IMR-90 (cell line): ENCODE data around the gene ERBB4. TPM values are rescaled to one million over a fixed set of nuclear protein-coding genes. Genes with fewer than 3 reads are reported as not detected.

Source experiments
- ATAC-seq: fragments of 200-7000 bp; cut with Tn5 transposase; 2 replicates; pipeline ENCODE4 v1.9.1; 2020; ENCODE audit warnings: low read depth, mild to moderate bottlenecking, moderate library complexity
- BruUV-seq: library from RNA; stranded (reverse); fragments of 400-500 nt; replicated peaks from 2 replicates; lab custom pipeline; 2021; lab: Mats Ljungman, UMichigan
- CTCF ChIA-PET: fragments of 300-600 bp; formaldehyde crosslinking; extraction: SDS; loops from one replicate; lab custom pipeline; 2021; ENCODE audit warnings: antibody characterized with exemption; lab: Yijun Ruan, JAX
- POLR2A ChIA-PET: fragments of 300-600 bp; sonication (Branson Sonifier 250); formaldehyde crosslinking; loops from one replicate; lab custom pipeline; 2022; ENCODE audit warnings: antibody characterized with exemption; ENCODE audit not compliant: unreplicated experiment; lab: Charles Lee
- DNase-seq: peaks from one replicate; pipeline ENCODE4 v3.0.0; 2013
- H2AFZ ChIP-seq: replicated peaks from 2 replicates; pipeline ENCODE3; 2013; ENCODE audit warnings: low read length, mild to moderate bottlenecking; ENCODE audit not compliant: poor library complexity
- H2AK5ac ChIP-seq: 2 replicates; pipeline ENCODE4 v1.6.1; 2013; ENCODE audit warnings: low read depth, low read length, inconsistent platforms
- H2AK9ac ChIP-seq: replicated peaks from 2 replicates; pipeline ENCODE3; 2013; ENCODE audit warnings: mild to moderate bottlenecking, low read depth, low read length, moderate library complexity; ENCODE audit not compliant: poor library complexity
- H2BK120ac ChIP-seq: 2 replicates; pipeline ENCODE4 v1.6.1; 2013; ENCODE audit warnings: low read depth, low read length, inconsistent platforms
- H2BK15ac ChIP-seq: 3 replicates; pipeline ENCODE4 v1.6.1; 2013; ENCODE audit warnings: low read depth, low read length, inconsistent platforms
- H2BK20ac ChIP-seq: 2 replicates; pipeline ENCODE4 v1.6.1; 2013; ENCODE audit warnings: low read depth, mild to moderate bottlenecking, inconsistent platforms, low read length, moderate library complexity
- H2BK5ac ChIP-seq: 2 replicates; pipeline ENCODE4 v1.6.1; 2013; ENCODE audit warnings: mild to moderate bottlenecking, low read depth, low read length, inconsistent platforms; ENCODE audit not compliant: poor library complexity, severe bottlenecking
- H3K14ac ChIP-seq: replicated peaks from 2 replicates; pipeline ENCODE4 v1.6.1; 2013; ENCODE audit warnings: low read depth, low read length, inconsistent platforms
- H3K18ac ChIP-seq: 2 replicates; pipeline ENCODE4 v1.6.1; 2013; ENCODE audit warnings: low read depth, low read length, control low read depth
- H3K23ac ChIP-seq: 2 replicates; pipeline ENCODE4 v1.6.1; 2013; ENCODE audit warnings: low read depth, low read length, inconsistent platforms
- H3K27ac ChIP-seq: 2 replicates; pipeline ENCODE4 v1.5.1; 2013; ENCODE audit warnings: mild to moderate bottlenecking, control low read depth, low read length; ENCODE audit not compliant: insufficient read depth
- H3K27me3 ChIP-seq: 2 replicates; pipeline ENCODE4 v1.6.1; 2013; ENCODE audit warnings: low read length; ENCODE audit not compliant: control insufficient read depth, insufficient read depth
- H3K36me3 ChIP-seq: 2 replicates; pipeline ENCODE4 v1.6.1; 2013; ENCODE audit warnings: low read length, mixed read lengths; ENCODE audit not compliant: control insufficient read depth, insufficient read depth
- H3K4ac ChIP-seq: 2 replicates; pipeline ENCODE4 v1.6.1; 2013; ENCODE audit warnings: low read depth, low read length, inconsistent platforms
- H3K4me1 ChIP-seq: 2 replicates; pipeline ENCODE4 v1.6.1; 2013; ENCODE audit warnings: low read length, mixed read lengths; ENCODE audit not compliant: control insufficient read depth, insufficient read depth
- H3K4me2 ChIP-seq: 2 replicates; pipeline ENCODE4 v1.6.1; 2013; ENCODE audit warnings: low read depth, mild to moderate bottlenecking, control low read depth, low read length, moderate library complexity
- H3K4me3 ChIP-seq: 2 replicates; pipeline ENCODE4 v1.5.1; 2013; ENCODE audit warnings: low read depth, mild to moderate bottlenecking, control low read depth, low read length, moderate library complexity; ENCODE audit not compliant: insufficient read depth
- H3K56ac ChIP-seq: 2 replicates; pipeline ENCODE4 v1.6.1; 2013; ENCODE audit warnings: low read length, inconsistent platforms; ENCODE audit not compliant: insufficient read depth; ENCODE audit errors: extremely low read depth
- H3K79me1 ChIP-seq, 2 experiments: 2 replicates each; pipeline ENCODE4 v1.6.1; 2013; ENCODE audit warnings: low read length in 2 of 2, inconsistent platforms in 1 of 2, low read depth in 1 of 2
- H3K9ac ChIP-seq: 2 replicates; pipeline ENCODE4 v1.6.1; 2013; ENCODE audit warnings: low read depth, low read length, control low read depth
- H3K9me1 ChIP-seq: 2 replicates; pipeline ENCODE4 v1.6.1; 2013; ENCODE audit warnings: low read length, inconsistent platforms; ENCODE audit not compliant: insufficient read depth
- H3K9me3 ChIP-seq: 2 replicates; pipeline ENCODE4 v1.6.1; 2013; ENCODE audit warnings: low read length; ENCODE audit not compliant: control insufficient read depth, insufficient read depth
- H4K20me1 ChIP-seq: 2 replicates; pipeline ENCODE4 v1.6.1; 2013; ENCODE audit warnings: low read length, inconsistent platforms; ENCODE audit not compliant: insufficient read depth
- H4K5ac ChIP-seq: 2 replicates; pipeline ENCODE4 v1.6.1; 2013; ENCODE audit warnings: mild to moderate bottlenecking, low read depth, low read length, control low read depth
- H4K8ac ChIP-seq, 2 experiments: 2 replicates each; pipeline ENCODE4 v1.6.1; 2013; ENCODE audit warnings: low read depth in 2 of 2, low read length in 2 of 2, control low read depth in 1 of 2, inconsistent platforms in 1 of 2
- H4K91ac ChIP-seq: 2 replicates; pipeline ENCODE4 v1.6.1; 2013; ENCODE audit warnings: low read depth, low read length, inconsistent platforms; ENCODE audit not compliant: insufficient read depth
- BHLHE40 ChIP-seq: fragments of 150-350 bp; IDR thresholded peaks from 2 replicates; pipeline ENCODE4 v1.6.1; 2016; ENCODE audit warnings: mild to moderate bottlenecking, low read depth, low read length
- CEBPB ChIP-seq: IDR thresholded peaks from 2 replicates; pipeline ENCODE4 v1.6.1; 2012; ENCODE audit warnings: low read depth, low read length, improper control_type of control experiment
- CHD1 ChIP-seq: IDR thresholded peaks from 2 replicates; pipeline ENCODE4 v1.6.1; 2012; ENCODE audit warnings: low read depth, low read length, improper control_type of control experiment
- FOS ChIP-seq: fragments of 150-350 bp; IDR thresholded peaks from 2 replicates; pipeline ENCODE4 v1.6.1; 2016; ENCODE audit warnings: low read depth, low read length
- MAFK ChIP-seq: IDR thresholded peaks from 2 replicates; pipeline ENCODE4 v1.6.1; 2012; ENCODE audit warnings: low read depth, low read length, improper control_type of control experiment
- MAZ ChIP-seq: IDR thresholded peaks from 2 replicates; pipeline ENCODE4 v1.6.1; 2012; ENCODE audit warnings: low read depth, mild to moderate bottlenecking, low read length, improper control_type of control experiment, moderate library complexity, borderline replicate concordance
- MXI1 ChIP-seq: IDR thresholded peaks from 2 replicates; pipeline ENCODE4 v1.6.1; 2012; ENCODE audit warnings: low read depth, mild to moderate bottlenecking, low read length, moderate library complexity, borderline replicate concordance
- NFE2L2 ChIP-seq: fragments of 150-350 bp; IDR thresholded peaks from 2 replicates; pipeline ENCODE4 v1.6.1; 2016; ENCODE audit warnings: low read depth, mild to moderate bottlenecking, low read length
- POLR2A ChIP-seq: IDR thresholded peaks from 2 replicates; pipeline ENCODE4 v1.6.1; 2012; ENCODE audit warnings: mild to moderate bottlenecking, low read depth, low read length
- RAD21 ChIP-seq: IDR thresholded peaks from 2 replicates; pipeline ENCODE4 v1.6.1; 2012; ENCODE audit warnings: low read length, improper control_type of control experiment
- RCOR1 ChIP-seq: IDR thresholded peaks from 2 replicates; pipeline ENCODE4 v1.6.1; 2012; ENCODE audit warnings: mild to moderate bottlenecking, low read length, improper control_type of control experiment; ENCODE audit not compliant: insufficient replicate concordance
- RFX5 ChIP-seq: IDR thresholded peaks from 2 replicates; pipeline ENCODE4 v1.8.0; 2012; ENCODE audit warnings: low read depth, mild to moderate bottlenecking, low read length, moderate library complexity
- SMC3 ChIP-seq: fragments of 150-350 bp; IDR thresholded peaks from 2 replicates; pipeline ENCODE4 v1.6.1; 2016; ENCODE audit warnings: low read depth, mild to moderate bottlenecking, antibody characterized with exemption, low read length, moderate library complexity
- WGBS, 2 experiments: methylation state at CpG; one replicate each; pipeline versions ENCODE4 v1.1.5 to v1.1.7; 2013; ENCODE audit warnings: missing lambda C conversion rate in 2 of 2; ENCODE audit not compliant: insufficient read length in 1 of 2; ENCODE audit errors: extremely low coverage in 2 of 2; 5-methylcytosine and 5-hydroxymethylcytosine counted together
- dilution Hi-C: fragments of 300-500 bp; cut with HindIII; formaldehyde crosslinking; loops from one replicate; pipeline ENCODE4 v1.14.3; 2018; ENCODE audit warnings: low sequenced_read_pairs; ENCODE audit not compliant: unreplicated experiment
- in situ Hi-C: fragments of 300-500 bp; cut with MboI; formaldehyde crosslinking; loops from 3 replicates; pipeline ENCODE4 v1.14.3; 2019; ENCODE audit warnings: low sequenced_read_pairs, inconsistent platforms, mixed read lengths
- intact Hi-C: fragments of 100-400 bp; cut with micrococcal nuclease; formaldehyde crosslinking; loops from 2 replicates; pipeline ENCODE4 v1.10.0; 2022
- polyA plus RNA-seq, 3 experiments: library from polyadenylated mRNA; depleted of rRNA; stranded (reverse); fragments of >200 nt; gene quantifications; 2 replicates each; pipeline ENCODE4 v1.2.3, GENCODE V29; 2012; ENCODE audit warnings: low replicate concordance in 1 of 3
- total RNA-seq: library from RNA; depleted of rRNA; stranded (reverse); fragments of >200 nt; gene quantifications from 2 replicates; pipeline ENCODE4 v1.2.3, GENCODE V29; 2012
- TF ChIP-seq, protein P1 (sequence below): fragments of 150-350 bp; IDR thresholded peaks from 2 replicates; pipeline ENCODE4 v1.6.1; 2017; ENCODE audit warnings: mild to moderate bottlenecking, antibody characterized with exemption, low read length, low read depth
- TF ChIP-seq, protein P2 (sequence below): fragments of 150-350 bp; IDR thresholded peaks from 2 replicates; pipeline ENCODE4 v1.6.1; 2016; ENCODE audit warnings: low read depth, mild to moderate bottlenecking, low read length, moderate library complexity, borderline replicate concordance

Gene ERBB4
- total and polyA plus RNA-seq, 2 of the 4 experiments (the other 2 are of a cell fraction), result not detected

DNA sequence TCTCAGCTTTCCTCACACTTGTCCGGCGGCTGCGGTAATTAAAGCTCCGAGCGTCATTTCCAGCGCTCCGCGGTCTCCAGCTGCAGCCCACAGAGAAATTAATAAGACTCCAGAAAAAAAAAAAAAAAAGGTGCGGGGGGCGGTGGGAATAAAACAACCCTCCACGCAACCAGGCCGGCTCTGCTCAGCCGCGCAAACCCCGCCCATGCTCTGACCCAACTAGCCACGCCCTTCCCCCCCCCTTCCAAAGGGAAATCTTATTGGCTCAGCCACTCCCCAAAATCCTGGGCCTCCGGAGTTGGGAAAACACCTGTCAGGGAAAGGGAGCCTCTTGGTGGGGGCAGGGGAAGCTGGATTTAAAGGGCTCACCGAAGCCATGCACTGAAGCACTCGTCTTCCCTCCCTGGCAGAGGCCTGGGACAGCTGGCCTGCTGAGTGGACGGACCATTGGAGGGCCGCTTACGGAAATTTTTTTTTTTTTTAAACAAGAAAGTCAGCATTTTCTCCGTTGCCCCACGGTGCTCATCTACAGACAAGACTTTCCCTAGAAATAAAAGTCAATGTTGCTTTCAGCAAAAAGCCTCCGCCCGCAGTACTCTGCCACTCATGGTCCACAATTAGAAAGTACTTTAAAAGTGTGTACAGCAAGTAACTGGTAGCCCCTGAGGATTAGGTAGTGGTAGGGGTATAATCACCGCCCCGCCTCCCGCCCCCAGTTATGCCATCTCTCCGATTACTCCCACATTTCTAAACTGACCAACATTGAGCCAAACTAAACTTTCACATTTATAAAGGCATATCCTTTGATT, 674 bp upstream of the ERBB4 start:
- ATAC-seq (0 out of 2 replicates have a peak, but pooled peaks have one; percentile 33), DNase-seq (no peak)
- in situ Hi-C loops, result no loop called here
- Histone ChIP-seq H3K56ac (no peak overlapping the region), H2BK5ac (no peak overlapping the region), H2AFZ (peak overlapping the region; percentile 81), H3K79me1 (no peaks in the 10 kb centered on the region), H2AK9ac (no peak overlapping the region), H2BK15ac (no peak overlapping the region), H3K4me2 (peak overlapping the region; percentile 86; the same call in 1 of the 2 replicates), H4K20me1 (no peaks in the 10 kb centered on the region), H2AK5ac (no peak overlapping the region), H4K8ac (no peak overlapping the region), H3K27ac (no peak overlapping the region), H3K4me3 (peak overlapping the region; percentile 43; the same call in 1 of the 2 replicates), H3K23ac (no peak overlapping the region), H3K4me1 (peaks cover 3% of the 10 kb centered on the region; the same call in 1 of the 2 replicates), H4K91ac (no peak overlapping the region), H3K4ac (no peak overlapping the region), H3K18ac (no peak overlapping the region), H3K36me3 (no peaks in the 10 kb centered on the region), H2BK120ac (no peak overlapping the region), H3K27me3 (peaks cover 40% of the 10 kb centered on the region), H3K14ac (no peak overlapping the region), H3K9me1 (no peaks in the 10 kb centered on the region), H3K9me3 (no peaks in the 10 kb centered on the region), H4K5ac (no peak overlapping the region), H2BK20ac (no peak overlapping the region), H3K9ac (no peak overlapping the region)
- WGBS, 2 experiments, result 18% methylated on average over 3 of the region's 30 CpGs; no CpG with 5 or more reads in 1 of the 2 experiments
- dilution Hi-C loops, result no loop called here
- ChIA-PET POLR2A (no interaction called here), CTCF (interaction anchor here (0.6 to 1.0 kb wide), 5 partner anchors 10 to 1078 kb away, joined by 3 to 7 read pairs (median 4); no protein-coding TSS in a partner anchor)
- no TSS peak for BruUV-seq
- intact Hi-C loops, result no loop called here
- no peak for TF ChIP-seq RCOR1
- no peak for TF ChIP-seq CHD1
- TF ChIP-seq, protein P1, sequence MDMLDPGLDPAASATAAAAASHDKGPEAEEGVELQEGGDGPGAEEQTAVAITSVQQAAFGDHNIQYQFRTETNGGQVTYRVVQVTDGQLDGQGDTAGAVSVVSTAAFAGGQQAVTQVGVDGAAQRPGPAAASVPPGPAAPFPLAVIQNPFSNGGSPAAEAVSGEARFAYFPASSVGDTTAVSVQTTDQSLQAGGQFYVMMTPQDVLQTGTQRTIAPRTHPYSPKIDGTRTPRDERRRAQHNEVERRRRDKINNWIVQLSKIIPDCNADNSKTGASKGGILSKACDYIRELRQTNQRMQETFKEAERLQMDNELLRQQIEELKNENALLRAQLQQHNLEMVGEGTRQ, result no peak
- TF ChIP-seq POLR2A, result no peak
- TF ChIP-seq MAZ, result no peak
- TF ChIP-seq, protein P2, sequence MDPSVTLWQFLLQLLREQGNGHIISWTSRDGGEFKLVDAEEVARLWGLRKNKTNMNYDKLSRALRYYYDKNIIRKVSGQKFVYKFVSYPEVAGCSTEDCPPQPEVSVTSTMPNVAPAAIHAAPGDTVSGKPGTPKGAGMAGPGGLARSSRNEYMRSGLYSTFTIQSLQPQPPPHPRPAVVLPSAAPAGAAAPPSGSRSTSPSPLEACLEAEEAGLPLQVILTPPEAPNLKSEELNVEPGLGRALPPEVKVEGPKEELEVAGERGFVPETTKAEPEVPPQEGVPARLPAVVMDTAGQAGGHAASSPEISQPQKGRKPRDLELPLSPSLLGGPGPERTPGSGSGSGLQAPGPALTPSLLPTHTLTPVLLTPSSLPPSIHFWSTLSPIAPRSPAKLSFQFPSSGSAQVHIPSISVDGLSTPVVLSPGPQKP, result no peak
- no peak for TF ChIP-seq NFE2L2
- no peak for TF ChIP-seq MAFK
- no peak for TF ChIP-seq RAD21
- no peak for TF ChIP-seq RFX5
- TF ChIP-seq BHLHE40, result no peak
- no peak for TF ChIP-seq CEBPB
- TF ChIP-seq FOS, result no peak
- TF ChIP-seq MXI1, result no peak
- no peak for TF ChIP-seq SMC3
